Ovary (tissue), 3 donors: Measurements from ENCODE around the gene KCNAB2.

Experiments
- EP300 ChIP-seq: sonication (generic); formaldehyde crosslinking; IDR thresholded peaks from one replicate; pipeline ENCODE4 v1.6.1; 2017; ENCODE audit warnings: antibody characterized with exemption
- POLR2A ChIP-seq: fragments of 450-650 bp; IDR thresholded peaks from one replicate; pipeline ENCODE4 v1.6.1; 2017; ENCODE audit warnings: antibody characterized with exemption, mild to moderate bottlenecking, moderate library complexity
- TF ChIP-seq, protein P1 (sequence below), 3 donors: fragments of 450-650 bp in 2 of 3; fragments of 200-600 bp in 1 of 3; IDR thresholded peaks; one replicate each; pipeline versions ENCODE4 v1.5.1 to v1.8.0; 2016 to 2022; ENCODE audit warnings: antibody characterized with exemption in 3 of 3, mild to moderate bottlenecking in 1 of 3
- donor health status: DM: no; HTN: no; CAD: no.

DNA sequence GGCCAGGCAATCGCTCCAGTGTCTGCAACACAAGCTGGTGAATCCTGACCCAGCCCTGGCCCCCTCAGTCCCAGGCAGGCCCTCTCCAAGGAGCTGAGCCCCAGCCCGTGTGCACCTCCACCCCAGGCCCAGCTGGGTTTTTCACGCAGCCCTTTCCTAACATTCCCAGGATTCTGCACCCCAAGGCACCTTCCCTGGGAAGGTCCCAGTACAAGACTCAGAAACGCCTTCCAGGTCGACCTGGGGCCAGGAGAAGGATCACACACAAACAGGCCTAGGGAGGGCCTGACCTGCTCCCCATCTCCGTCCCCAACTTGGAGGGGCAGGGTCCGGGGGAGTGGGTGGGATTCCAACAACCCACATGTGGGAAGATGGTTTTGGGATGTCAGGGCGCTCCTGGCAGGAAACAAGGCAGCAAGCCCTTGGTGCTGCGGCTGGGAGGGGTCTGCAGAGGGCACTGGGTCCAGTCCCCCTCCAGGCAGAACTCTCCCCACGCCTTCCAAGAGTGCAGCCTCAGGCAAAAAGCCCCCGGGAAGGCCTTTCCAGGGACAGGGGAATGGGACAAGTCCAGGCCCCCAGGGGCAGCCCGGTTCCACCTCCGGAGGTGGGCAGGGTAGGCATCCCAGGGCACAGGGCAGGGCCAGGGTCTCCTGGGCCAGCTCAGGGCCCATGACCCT lies 58.3 kb downstream of the KCNAB2 start:
- TF ChIP-seq EP300 = no peak
- TF ChIP-seq, protein P1, sequence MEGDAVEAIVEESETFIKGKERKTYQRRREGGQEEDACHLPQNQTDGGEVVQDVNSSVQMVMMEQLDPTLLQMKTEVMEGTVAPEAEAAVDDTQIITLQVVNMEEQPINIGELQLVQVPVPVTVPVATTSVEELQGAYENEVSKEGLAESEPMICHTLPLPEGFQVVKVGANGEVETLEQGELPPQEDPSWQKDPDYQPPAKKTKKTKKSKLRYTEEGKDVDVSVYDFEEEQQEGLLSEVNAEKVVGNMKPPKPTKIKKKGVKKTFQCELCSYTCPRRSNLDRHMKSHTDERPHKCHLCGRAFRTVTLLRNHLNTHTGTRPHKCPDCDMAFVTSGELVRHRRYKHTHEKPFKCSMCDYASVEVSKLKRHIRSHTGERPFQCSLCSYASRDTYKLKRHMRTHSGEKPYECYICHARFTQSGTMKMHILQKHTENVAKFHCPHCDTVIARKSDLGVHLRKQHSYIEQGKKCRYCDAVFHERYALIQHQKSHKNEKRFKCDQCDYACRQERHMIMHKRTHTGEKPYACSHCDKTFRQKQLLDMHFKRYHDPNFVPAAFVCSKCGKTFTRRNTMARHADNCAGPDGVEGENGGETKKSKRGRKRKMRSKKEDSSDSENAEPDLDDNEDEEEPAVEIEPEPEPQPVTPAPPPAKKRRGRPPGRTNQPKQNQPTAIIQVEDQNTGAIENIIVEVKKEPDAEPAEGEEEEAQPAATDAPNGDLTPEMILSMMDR (IDR thresholded peaks at IDR 0.05) = no peak
- TF ChIP-seq POLR2A = no peak
